ENCODE measurements around the gene SNAP25.

SNAP25 gene

DNA sequence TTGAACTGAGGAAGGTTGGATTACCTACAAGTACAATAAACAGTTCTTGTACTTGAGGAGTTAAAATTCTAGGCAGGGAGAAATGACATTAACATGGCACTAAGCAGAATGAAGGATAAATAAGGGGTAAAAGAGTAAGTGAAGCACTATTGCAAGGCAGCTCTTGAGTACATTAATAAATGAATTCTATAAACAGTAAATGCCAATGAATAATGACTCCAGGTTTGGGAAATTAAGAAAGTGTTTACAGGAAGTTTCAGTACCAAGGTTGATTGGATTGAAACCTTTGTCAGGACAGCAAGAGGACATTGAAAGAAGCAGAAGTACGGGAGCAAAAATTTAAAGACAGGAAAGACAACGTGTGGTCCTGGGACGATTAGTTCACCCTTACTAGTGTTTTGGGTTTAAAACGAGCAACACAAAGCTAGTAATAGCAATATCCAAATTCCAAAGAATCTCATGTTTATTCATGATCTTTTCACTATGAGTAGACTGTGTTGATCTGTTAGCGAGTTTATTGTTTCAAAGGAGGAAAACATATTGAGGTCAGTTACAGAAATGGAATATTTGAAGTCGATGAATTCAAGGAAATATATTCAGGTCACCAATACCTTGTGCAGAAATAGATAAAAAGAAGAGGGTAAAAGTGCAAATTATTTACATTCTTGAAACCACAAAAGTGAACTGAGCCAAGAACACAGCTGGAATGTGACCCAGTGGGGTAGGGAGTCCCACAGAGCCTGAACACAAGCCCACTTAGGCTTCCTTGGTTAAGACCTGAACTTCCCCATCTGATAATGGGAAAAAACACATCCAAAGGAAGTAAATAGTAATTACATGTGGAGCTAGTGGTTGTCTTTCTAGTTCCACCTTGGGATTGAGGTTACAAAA, 134.5 kb downstream of the SNAP25 start:
- DNase-seq (ENCODE audit: low read depth) = no peak
- no peak overlapping the region for H3K4me3 ChIP-seq (ENCODE audit: low read depth, low read length)

GRCh38 chr20:10356628-10357027, 138.0 kb downstream of the SNAP25 start:
- no peak for DNase-seq (ENCODE audit: low read depth)
- no peak overlapping the region for H3K4me3 ChIP-seq (ENCODE audit: low read depth, low read length)

All from skeletal muscle cell (primary cell).